Upper lobe of right lung (tissue), 1 donor: ENCODE measurements around the gene CD7. TPM values are rescaled to one million over a fixed set of nuclear protein-coding genes. Genes with fewer than 3 reads are reported as not detected.
"Not testable (repeated sequence)": the region's sequence is repeated elsewhere in the genome, so short reads cannot be mapped to it uniquely, and the experiment has no call there.

Experiments used
- ATAC-seq: fragments of 200-7000 bp; cut with Tn5 transposase; one replicate; pipeline ENCODE4 v1.9.1; 2020; ENCODE audit warnings: mild to moderate bottlenecking, moderate library complexity
- DNase-seq: peaks from one replicate; pipeline ENCODE4 v3.0.0-alpha.2; 2020
- H3K27ac ChIP-seq: fragments of 200-600 bp; one replicate; pipeline ENCODE4 v1.8.0; 2022
- H3K27me3 ChIP-seq: fragments of 200-600 bp; one replicate; pipeline ENCODE4 v1.8.0; 2022; ENCODE audit warnings: mild to moderate bottlenecking
- H3K36me3 ChIP-seq: fragments of 200-600 bp; one replicate; pipeline ENCODE4 v1.8.0; 2022
- H3K4me1 ChIP-seq: fragments of 200-600 bp; one replicate; pipeline ENCODE4 v1.8.0; 2022
- H3K4me3 ChIP-seq: fragments of 200-600 bp; one replicate; pipeline ENCODE4 v1.8.0; 2022; ENCODE audit warnings: mild to moderate bottlenecking
- H3K9me3 ChIP-seq: fragments of 200-600 bp; one replicate; pipeline ENCODE4 v1.8.0; 2022
- CTCF ChIP-seq: fragments of 200-600 bp; IDR thresholded peaks from one replicate; pipeline ENCODE4 v1.8.0; 2022; ENCODE audit warnings: antibody characterized with exemption
- intact Hi-C: fragments of 100-400 bp; cut with DNase I; formaldehyde crosslinking; loops from one replicate; pipeline ENCODE4 v1.11.0; 2022
- total RNA-seq: library from RNA; stranded (reverse); fragmentation: NEBNext Ultra II Directional; extraction: Animal tissue kit (Norgen Biotek cat#: 25700); gene quantifications from one replicate; pipeline ENCODE4 v1.2.1, GENCODE V29; 2021
- donor health status: DM: no; HTN: yes; CAD: no; lungs with severe emphysema.

CD7 gene
- total RNA-seq, 1 donor from 2014 or later, result 7.2 TPM

- no peak for DNase-seq
- ATAC-seq, result no peak
- no peak overlapping the region for H3K27ac ChIP-seq
- H3K36me3 ChIP-seq, result no peaks in the 10 kb centered on the region
- H3K9me3 ChIP-seq, result no peaks in the 10 kb centered on the region
- no peaks in the 10 kb centered on the region for H3K4me1 ChIP-seq
- TF ChIP-seq CTCF, result no peak
- H3K4me3 ChIP-seq, result no peak overlapping the region
- intact Hi-C loops, result no loop called here
- peaks cover 14% of the 10 kb centered on the region for H3K27me3 ChIP-seq
Observed at GRCh38 chr17:82348866-82349265, 31.5 kb upstream of the CD7 start.

DNA sequence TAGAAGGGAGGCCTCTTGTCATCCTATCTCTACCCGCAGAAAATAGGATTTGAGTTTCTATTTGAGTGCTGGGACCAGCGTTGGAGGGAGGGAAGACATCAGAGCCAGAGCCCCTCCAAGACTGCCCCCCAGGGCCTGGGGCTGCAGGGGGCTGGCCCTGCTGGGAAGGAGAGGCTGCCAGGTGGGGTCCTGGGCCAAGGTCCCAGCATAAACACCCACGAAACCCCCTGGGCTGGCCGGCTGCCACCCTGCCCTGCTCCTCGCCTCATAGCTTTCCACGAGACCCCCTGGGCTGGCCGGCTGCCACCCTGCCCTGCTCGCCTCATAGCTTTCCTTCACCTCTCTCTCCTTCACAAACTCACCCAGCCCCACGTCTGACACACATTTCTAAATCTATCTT, 31.0 kb upstream of the CD7 start:
- no peak for DNase-seq
- no peak overlapping the region for H3K27ac ChIP-seq

DNA sequence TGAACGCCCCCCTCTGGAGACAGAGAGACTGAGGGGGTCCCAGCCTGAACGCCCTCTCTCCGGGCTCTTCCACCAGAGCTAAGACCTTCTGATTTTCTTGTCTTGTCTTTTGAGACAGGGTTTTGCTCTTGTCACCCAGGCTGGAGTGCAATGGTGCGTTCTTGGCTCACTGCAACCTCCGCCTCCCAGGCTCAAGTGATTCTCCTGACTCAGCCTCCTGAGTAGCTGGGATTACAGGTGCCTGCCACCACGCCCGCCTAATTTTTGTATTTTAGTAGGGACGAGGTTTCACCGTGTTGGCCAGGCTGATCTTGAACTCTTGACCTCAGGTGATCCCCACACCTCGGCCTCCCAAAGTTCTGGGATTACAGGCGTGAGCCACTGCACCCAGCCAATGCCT, 30.6 kb upstream of the CD7 start:
- ATAC-seq, H3K4me3 ChIP-seq, intact Hi-C loops, H3K27ac ChIP-seq, H3K36me3 ChIP-seq, H3K9me3 ChIP-seq, H3K4me1 ChIP-seq, DNase-seq: not testable (repeated sequence)
- peaks cover 14% of the 10 kb centered on the region for H3K27me3 ChIP-seq

More for the DNA sequence above, 31.0 kb upstream of the CD7 start:
- H3K9me3 ChIP-seq, result no peaks in the 10 kb centered on the region
- no peak for TF ChIP-seq CTCF
- no peak for ATAC-seq
- H3K4me3 ChIP-seq, result no peak overlapping the region
- H3K27me3 ChIP-seq, result peaks cover 14% of the 10 kb centered on the region
- H3K36me3 ChIP-seq, result no peaks in the 10 kb centered on the region
- intact Hi-C loops, result no loop called here
- H3K4me1 ChIP-seq, result no peaks in the 10 kb centered on the region

DNA sequence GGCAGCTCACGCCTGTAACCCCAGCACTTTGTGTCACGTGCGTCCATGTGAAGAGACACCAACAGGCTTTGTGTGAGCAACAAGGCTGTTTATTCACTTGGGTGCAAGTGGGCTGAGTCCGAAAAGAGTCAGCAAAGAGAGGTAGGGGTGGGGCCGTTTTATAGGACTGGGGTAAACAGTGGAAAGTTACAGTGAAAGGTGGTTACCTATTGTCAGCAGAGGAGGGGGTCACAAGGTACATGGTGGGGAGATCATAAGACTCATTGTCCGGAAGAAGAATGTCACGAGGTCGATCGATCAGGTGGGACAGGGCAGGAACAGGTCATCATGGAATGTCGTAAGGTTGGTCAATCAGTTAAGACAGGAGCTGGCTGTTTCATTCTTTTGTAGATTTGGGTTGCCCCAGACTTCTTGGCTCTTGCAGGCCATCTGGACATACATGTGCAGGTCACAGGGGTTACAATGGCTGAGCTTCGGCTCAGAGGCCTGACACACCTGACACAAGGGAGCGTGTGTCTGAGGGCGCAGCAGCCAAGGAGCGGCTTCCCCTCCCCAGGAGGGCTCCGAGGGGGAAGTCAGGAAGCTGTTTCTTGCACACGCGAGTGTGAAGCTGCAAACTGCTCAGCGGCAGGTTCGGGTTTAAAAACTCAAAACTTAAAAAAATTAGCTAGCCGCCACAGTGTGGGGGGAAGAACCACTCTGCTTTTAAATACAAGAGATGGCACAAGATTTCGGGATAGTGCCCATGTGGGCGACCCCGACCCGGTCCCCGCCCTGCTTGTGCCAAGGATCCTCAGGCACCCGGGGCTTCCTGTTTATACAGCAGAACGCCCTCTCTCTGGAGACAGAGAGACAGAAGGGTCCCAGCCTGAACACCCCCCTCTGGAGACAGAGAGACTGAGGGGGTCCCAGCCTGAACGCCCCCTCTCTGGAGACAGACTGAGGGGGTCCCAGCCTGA, 29.2 kb upstream of the CD7 start:
- no peak for TF ChIP-seq CTCF

DNA sequence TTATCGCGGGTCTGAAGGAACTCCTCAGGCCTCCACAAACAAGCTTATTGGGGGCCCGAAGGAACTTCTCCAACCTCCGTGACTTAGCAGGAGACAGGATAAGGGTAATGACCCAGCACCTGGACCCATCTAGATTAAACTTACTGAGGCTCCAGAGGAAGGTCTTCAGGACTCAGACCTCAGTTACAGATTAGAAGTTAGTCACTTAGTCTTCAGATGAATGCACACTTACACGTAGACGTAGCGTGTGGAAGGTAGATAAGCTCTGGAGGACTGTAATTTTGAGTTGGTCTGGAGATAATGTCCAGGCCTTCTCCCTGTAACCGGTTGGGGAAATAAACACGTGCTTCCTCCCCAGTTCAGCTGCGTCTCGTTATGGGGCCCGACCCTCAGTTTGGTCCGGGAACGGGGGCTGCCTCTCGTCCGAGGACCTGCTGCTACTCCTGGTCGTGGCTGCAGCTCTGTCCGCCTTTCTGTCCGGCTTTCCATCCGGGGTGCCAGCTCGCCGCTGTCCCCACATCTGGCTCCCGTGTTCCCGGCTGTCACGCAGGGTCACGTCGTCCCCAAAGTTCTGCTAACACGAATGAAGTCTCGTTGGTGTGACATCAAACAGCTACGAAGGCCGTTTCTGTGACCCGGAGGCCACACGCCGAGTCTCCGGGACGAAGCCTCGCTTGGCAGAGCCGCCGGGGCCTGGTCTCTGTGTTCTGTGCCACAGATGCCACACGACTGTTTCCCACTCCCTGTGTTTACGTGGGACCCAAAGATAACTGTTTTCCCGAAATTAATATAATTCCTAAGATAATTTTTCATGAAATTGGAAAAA, 28.0 kb upstream of the CD7 start:
- Histone ChIP-seq H3K4me3 (no peak overlapping the region), H3K27me3 (peaks cover 8% of the 10 kb centered on the region), H3K36me3 (no peaks in the 10 kb centered on the region), H3K9me3 (no peaks in the 10 kb centered on the region), H3K4me1 (no peaks in the 10 kb centered on the region), H3K27ac (no peak overlapping the region)
- DNase-seq (no peak), ATAC-seq (no peak)
- intact Hi-C loops, result no loop called here
- no peak for TF ChIP-seq CTCF

More for the DNA sequence above, 29.2 kb upstream of the CD7 start:
- ATAC-seq (no peak), DNase-seq (no peak)
- H3K36me3 ChIP-seq, result no peaks in the 10 kb centered on the region
- H3K27me3 ChIP-seq, result peaks cover 14% of the 10 kb centered on the region
- H3K9me3 ChIP-seq, result no peaks in the 10 kb centered on the region
- intact Hi-C loops, result no loop called here
- no peaks in the 10 kb centered on the region for H3K4me1 ChIP-seq
- no peak overlapping the region for H3K27ac ChIP-seq
- H3K4me3 ChIP-seq, result no peak overlapping the region
